SK-N-SH (cell line): ENCODE results near the gene MORN2. TPM values are rescaled to one million over a fixed set of nuclear protein-coding genes. Genes with fewer than 3 reads are reported as not detected.

Experiments used
- CTCF ChIA-PET: fragments of 300-600, 350-600 bp; formaldehyde crosslinking; extraction: SDS; loops from one replicate; lab custom pipeline; 2021; lab: Yijun Ruan, JAX
- POLR2A ChIA-PET: fragments of 350-600 bp; sonication (Branson Sonifier 250); formaldehyde crosslinking; extraction: SDS; loops from one replicate; lab custom pipeline; 2020; ENCODE audit warnings: antibody characterized with exemption, inconsistent platforms; lab: Yijun Ruan, JAX
- DNase-seq: peaks from one replicate; pipeline ENCODE4 v3.0.0; 2012
- H2AFZ ChIP-seq: fragments of 200-600 bp; sonication (generic); 2 replicates; pipeline ENCODE4 v1.8.1; 2016; ENCODE audit warnings: antibody characterized with exemption, mild to moderate bottlenecking, low read depth
- H3F3A ChIP-seq: fragments of 200-600 bp; sonication (generic); replicated peaks from 2 replicates; pipeline ENCODE3; 2016; ENCODE audit warnings: antibody characterized with exemption, mild to moderate bottlenecking; ENCODE audit not compliant: insufficient read depth
- H3K27ac ChIP-seq, 2 experiments: fragments of 200-500 bp in 1 of 2; fragments of 200-600 bp in 1 of 2; sonication (Bioruptor generic) in 1 of 2; sonication (generic), shearing (Covaris generic) in 1 of 2; 2 replicates each; pipeline versions ENCODE4 v1.5.1 to v1.6.1; 2014 to 2016; ENCODE audit warnings: low read depth in 2 of 2, inconsistent platforms in 1 of 2, low read length in 1 of 2, mild to moderate bottlenecking in 1 of 2, mixed read lengths in 1 of 2
- H3K27me3 ChIP-seq: fragments of 200-600 bp; sonication (generic), shearing (Covaris generic); 2 replicates; pipeline ENCODE4 v1.6.1; 2016; ENCODE audit warnings: mixed run types; ENCODE audit not compliant: insufficient read depth
- H3K36me3 ChIP-seq, 2 experiments: fragments of 200-500 bp in 1 of 2; fragments of 200-600 bp in 1 of 2; sonication (Bioruptor generic) in 1 of 2; sonication (generic) in 1 of 2; replicated peaks in 1 of 2; 2 replicates each; pipeline versions ENCODE3 to v1.5.1; 2014 to 2016; ENCODE audit warnings: low read length in 1 of 2, mild to moderate bottlenecking in 1 of 2; ENCODE audit not compliant: insufficient read depth in 2 of 2, control insufficient read depth in 1 of 2
- H3K4me1 ChIP-seq, 2 experiments: fragments of 200-500 bp in 1 of 2; fragments of 200-600 bp in 1 of 2; sonication (Bioruptor generic) in 1 of 2; sonication (generic), shearing (Covaris generic) in 1 of 2; 2 replicates each; pipeline versions ENCODE4 v1.5.1 to v1.6.1; 2014 to 2016; ENCODE audit warnings: low read depth in 1 of 2, low read length in 1 of 2, mixed run types in 1 of 2; ENCODE audit not compliant: insufficient read depth in 2 of 2, control insufficient read depth in 1 of 2
- H3K4me2 ChIP-seq: fragments of 200-600 bp; sonication (generic), shearing (Covaris generic); 2 replicates; pipeline ENCODE4 v1.6.1; 2017; ENCODE audit warnings: mixed run types
- H3K4me3 ChIP-seq, 2 experiments: fragments of 200-500 bp in 1 of 2; fragments of 200-600 bp in 1 of 2; sonication (Bioruptor generic) in 1 of 2; sonication (generic), shearing (Covaris generic) in 1 of 2; 2 replicates each; pipeline versions ENCODE4 v1.5.1 to v1.8.1; 2014 to 2016; ENCODE audit warnings: low read depth in 2 of 2, inconsistent platforms in 1 of 2, low read length in 1 of 2, mild to moderate bottlenecking in 1 of 2, mixed read lengths in 1 of 2, moderate library complexity in 1 of 2
- H3K79me2 ChIP-seq: fragments of 200-600 bp; sonication (generic); 2 replicates; pipeline ENCODE4 v1.8.1; 2017; ENCODE audit warnings: mild to moderate bottlenecking; ENCODE audit not compliant: insufficient read depth
- H3K9ac ChIP-seq: fragments of 200-600 bp; sonication (generic); 2 replicates; pipeline ENCODE4 v1.6.1; 2017; ENCODE audit warnings: mixed run types
- H3K9me2 ChIP-seq: fragments of 200-600 bp; sonication (generic); 2 replicates; pipeline ENCODE4 v1.6.1; 2017; ENCODE audit warnings: mixed run types
- H3K9me3 ChIP-seq: fragments of 200-600 bp; sonication (generic); 2 replicates; pipeline ENCODE4 v1.6.1; 2017; ENCODE audit warnings: mixed run types, mild to moderate bottlenecking, moderate library complexity
- H4K20me1 ChIP-seq: fragments of 200-600 bp; sonication (generic); 2 replicates; pipeline ENCODE4 v1.6.1; 2017; ENCODE audit warnings: mild to moderate bottlenecking, mixed run types; ENCODE audit not compliant: insufficient read depth
- CHD2 ChIP-seq: fragments of 150-350 bp; IDR thresholded peaks from 2 replicates; pipeline ENCODE4 v1.6.1; 2018; ENCODE audit warnings: low read length; ENCODE audit not compliant: partially characterized antibody
- ELF1 ChIP-seq: IDR thresholded peaks from 2 replicates; pipeline ENCODE4 v1.4.0; 2012
- FOSL2 ChIP-seq: IDR thresholded peaks from 2 replicates; pipeline ENCODE4 v1.4.0; 2012; ENCODE audit warnings: low read depth, mild to moderate bottlenecking, moderate library complexity, borderline replicate concordance
- GABPA ChIP-seq: IDR thresholded peaks from 2 replicates; pipeline ENCODE4 v1.4.0; 2012; ENCODE audit warnings: low read depth, mild to moderate bottlenecking
- GATA2 ChIP-seq: sonication (generic); formaldehyde crosslinking; IDR thresholded peaks from 2 replicates; pipeline ENCODE4 v1.5.0; 2020; ENCODE audit warnings: mild to moderate bottlenecking, missing genetic modification reagents
- JUND ChIP-seq: IDR thresholded peaks from 2 replicates; pipeline ENCODE4 v1.4.0; 2012
- MEF2A ChIP-seq: IDR thresholded peaks from 2 replicates; pipeline ENCODE4 v1.4.0; 2012; ENCODE audit warnings: low read depth, borderline replicate concordance
- NFIC ChIP-seq: IDR thresholded peaks from 2 replicates; pipeline ENCODE4 v1.4.0; 2012; ENCODE audit warnings: borderline replicate concordance
- PBX3 ChIP-seq: IDR thresholded peaks from 2 replicates; pipeline ENCODE4; 2012
- RAD21 ChIP-seq: IDR thresholded peaks from 2 replicates; pipeline ENCODE4 v1.6.1; 2012; ENCODE audit warnings: mild to moderate bottlenecking, low read length
- RCOR1 ChIP-seq: fragments of 150-350 bp; IDR thresholded peaks from 2 replicates; pipeline ENCODE4 v1.6.1; 2017; ENCODE audit warnings: antibody characterized with exemption, low read length
- REST ChIP-seq: IDR thresholded peaks from 2 replicates; pipeline ENCODE4 v1.6.1; 2012; ENCODE audit warnings: mild to moderate bottlenecking, low read depth, low read length, moderate library complexity
- SMC3 ChIP-seq: IDR thresholded peaks from 2 replicates; pipeline ENCODE4 v1.6.1; 2012; ENCODE audit warnings: low read depth, low read length, improper control_type of control experiment
- TAF1 ChIP-seq: IDR thresholded peaks from 2 replicates; pipeline ENCODE4 v1.6.1; 2012; ENCODE audit warnings: low read depth, mild to moderate bottlenecking, low read length, moderate library complexity, borderline replicate concordance
- TEAD4 ChIP-seq: IDR thresholded peaks from 2 replicates; pipeline ENCODE4 v1.4.0; 2012; ENCODE audit warnings: mild to moderate bottlenecking, borderline replicate concordance; ENCODE audit not compliant: insufficient read depth
- USF2 ChIP-seq: fragments of 150-350 bp; IDR thresholded peaks from 2 replicates; pipeline ENCODE4 v1.6.1; 2017; ENCODE audit warnings: antibody characterized with exemption, low read length, low read depth, borderline replicate concordance
- YY1 ChIP-seq: IDR thresholded peaks from 2 replicates; pipeline ENCODE4 v1.4.0; 2012; ENCODE audit warnings: low read depth, mild to moderate bottlenecking
- ZBTB33 ChIP-seq: IDR thresholded peaks from 2 replicates; pipeline ENCODE4 v1.4.0; 2012; ENCODE audit warnings: low read depth, borderline replicate concordance
- WGBS: methylation state at CpG from one replicate; pipeline ENCODE4 v1.1.6; 2017; ENCODE audit warnings: low lambda C conversion rate; 5-methylcytosine and 5-hydroxymethylcytosine counted together
- polyA plus RNA-seq, 3 experiments: library from polyadenylated mRNA; depleted of rRNA; stranded (reverse); fragments of >200 nt; gene quantifications; 2 replicates each; pipeline ENCODE4 v1.2.3, GENCODE V29; 2012

The MORN2 gene
- polyA plus RNA-seq, 1 of the 3 experiments (the other 2 are of a cell fraction), result 23.2 TPM

- no peak for TF ChIP-seq USF2
- TF ChIP-seq RCOR1, result no peak
- TF ChIP-seq, all 33 proteins: peak for 0
Measured at GRCh38 chr2:38863061-38863695, 12.6 kb upstream of the MORN2 start (continued).

- no peak overlapping the region for H3K4me2 ChIP-seq
Measured at GRCh38 chr2:38866773-38867443, 8.9 kb upstream of the MORN2 start.

GRCh38 chr2:38871432-38871831 lies 4.3 kb upstream of the MORN2 start:
- ChIA-PET POLR2A (no interaction called here), CTCF (interaction anchor here (0.7 kb wide), 1 partner anchor 420 kb away, joined by 3 read pairs; no protein-coding TSS in a partner anchor)
- DNase-seq, result no peak
- H3K9ac ChIP-seq, result no peak overlapping the region
- H2AFZ ChIP-seq, result no peak overlapping the region
- no peak overlapping the region for H3K27ac ChIP-seq
- H3K9me3 ChIP-seq, result peaks cover 8% of the 10 kb centered on the region; the same call in 1 of the 2 replicates
- H4K20me1 ChIP-seq, result no peaks in the 10 kb centered on the region
- H3K4me2 ChIP-seq, result no peak overlapping the region
- H3K4me1 ChIP-seq, result peaks cover 0 to 3% of the 10 kb centered on the region in 2 experiments; a peak in 2 of 4 replicates
- peaks cover 6 to 14% of the 10 kb centered on the region in 2 experiments for H3K36me3 ChIP-seq
- no peaks in the 10 kb centered on the region for H3F3A ChIP-seq
- H3K4me3 ChIP-seq, result no peak overlapping the region
- peaks cover 56% of the 10 kb centered on the region for H3K79me2 ChIP-seq
- no peaks in the 10 kb centered on the region for H3K27me3 ChIP-seq
- no peaks in the 10 kb centered on the region for H3K9me2 ChIP-seq
- 88% methylated on average over 3 of the region's 3 CpGs for WGBS
- TF ChIP-seq REST (no peak), TAF1 (no peak), PBX3 (no peak), ZBTB33 (no peak), MEF2A (no peak), GABPA (no peak), YY1 (no peak), SMC3 (no peak), NFIC (no peak), GATA2 (CRISPR knock-in tag) (no peak), FOSL2 (no peak), CHD2 (no peak), ELF1 (no peak), JUND (no peak), TEAD4 (no peak)

More at GRCh38 chr2:38866773-38867443, 8.9 kb upstream of the MORN2 start:
- Histone ChIP-seq H3K4me1 (no peaks in the 10 kb centered on the region), H2AFZ (no peak overlapping the region), H3K27ac (no peak overlapping the region), H3F3A (no peaks in the 10 kb centered on the region), H3K36me3 (peaks cover 18 to 36% of the 10 kb centered on the region in 2 experiments), H4K20me1 (no peaks in the 10 kb centered on the region), H3K9ac (no peak overlapping the region), H3K4me3 (no peak overlapping the region), H3K9me3 (peaks cover under 1% of the 10 kb centered on the region; the same call in 1 of the 2 replicates), H3K9me2 (no peaks in the 10 kb centered on the region), H3K27me3 (no peaks in the 10 kb centered on the region), H3K79me2 (peaks cover 16% of the 10 kb centered on the region)
- no peak for TF ChIP-seq RAD21
- ChIA-PET CTCF (no interaction called here), POLR2A (no interaction called here)
- DNase-seq, result no peak
- WGBS, result 98% methylated on average over 3 of the region's 3 CpGs
